ENCODE data around the gene KRT75. TPM values are rescaled to one million over a fixed set of nuclear protein-coding genes. Genes with fewer than 3 reads are reported as not detected.
"Not testable (repeated sequence)": the region's sequence is repeated elsewhere in the genome, so short reads cannot be mapped to it uniquely, and the experiment has no call there.

The KRT75 gene
- polyA plus RNA-seq, 12 donors: not detected

- DNase-seq: no peak
These were observed 16.4 kb downstream of the KRT75 start for GRCh38 chr12:52417740-52418139.

- DNase-seq: no peak
These were observed 17.4 kb downstream of the KRT75 start for GRCh38 chr12:52416795-52417194.

GRCh38 chr12:52415870-52416750 is 18.1 kb downstream of the KRT75 start:
- peak; percentile 25 for DNase-seq

- no peak for DNase-seq
These were observed 19.2 kb downstream of the KRT75 start for GRCh38 chr12:52414936-52415335.

- DNase-seq: no peak
These were observed 20.3 kb downstream of the KRT75 start for GRCh38 chr12:52413782-52414345.

- no peak for DNase-seq
These were observed 21.0 kb downstream of the KRT75 start for GRCh38 chr12:52413202-52413601.

GRCh38 chr12:52411815-52412214 is 22.4 kb downstream of the KRT75 start:
- DNase-seq: no peak

GRCh38 chr12:52410589-52411248 is 23.5 kb downstream of the KRT75 start:
- not testable (repeated sequence) for DNase-seq

- DNase-seq: no peak
These were observed 26.3 kb downstream of the KRT75 start for GRCh38 chr12:52407918-52408317.

GRCh38 chr12:52405922-52406385 is 28.2 kb downstream of the KRT75 start, which contains the start of gene KRT82:
KRT82 (minus strand) TSS chr12:52406335; CDS start chr12:52406277, 58 bp downstream.
- DNase-seq: no peak

- DNase-seq: no peak
These were observed 29.2 kb downstream of the KRT75 start for GRCh38 chr12:52404951-52405350.

GRCh38 chr12:52403561-52403960 is 30.6 kb downstream of the KRT75 start:
- no peak for DNase-seq

- no peak for DNase-seq
These were observed 31.2 kb downstream of the KRT75 start for GRCh38 chr12:52402873-52403540.

- no peak for DNase-seq
These were observed 31.8 kb downstream of the KRT75 start for GRCh38 chr12:52402377-52402776.

GRCh38 chr12:52401926-52402325 is 32.2 kb downstream of the KRT75 start:
- DNase-seq: no peak

GRCh38 chr12:52401526-52401925 is 32.6 kb downstream of the KRT75 start:
- DNase-seq: no peak

- DNase-seq: no peak
These were observed 33.3 kb downstream of the KRT75 start for GRCh38 chr12:52400906-52401305.

GRCh38 chr12:52399756-52400155 is 34.4 kb downstream of the KRT75 start:
- DNase-seq: no peak

- DNase-seq: no peak
These were observed 36.0 kb downstream of the KRT75 start for GRCh38 chr12:52398176-52398575.

- DNase-seq: no peak
These were observed 37.5 kb downstream of the KRT75 start for GRCh38 chr12:52396656-52397055.

GRCh38 chr12:52395761-52396434 is 38.3 kb downstream of the KRT75 start:
- DNase-seq: no peak
